HG03196 (cell line): ENCODE measurements around the gene SLC43A2.

Experiments
- ATAC-seq: cut with Tn5 transposase; IDR thresholded peaks from one replicate; pipeline ENCODE4 v1.9.1; 2021; ENCODE audit not compliant: unreplicated experiment

The SLC43A2 gene

DNA sequence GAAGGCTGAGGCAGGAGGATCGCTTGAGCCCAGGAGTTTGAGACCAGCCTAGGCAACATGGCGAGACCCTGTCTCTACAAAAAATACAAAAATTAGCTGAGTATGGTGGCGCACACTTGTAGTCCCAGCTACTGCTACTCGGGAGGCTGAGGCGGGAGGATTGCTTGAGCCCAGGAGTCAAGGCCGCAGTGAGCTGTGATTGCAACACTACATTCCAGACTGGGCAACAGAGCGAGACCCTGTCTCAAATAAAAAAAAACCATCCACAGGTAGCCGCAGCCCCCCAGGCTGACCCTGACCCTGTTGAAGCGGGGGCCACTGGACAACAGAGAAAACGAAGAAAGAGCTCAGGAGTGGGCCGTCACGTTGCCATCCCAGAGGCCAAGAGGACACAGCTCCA, 4.0 kb downstream of the SLC43A2 start:
- no peak for ATAC-seq

DNA sequence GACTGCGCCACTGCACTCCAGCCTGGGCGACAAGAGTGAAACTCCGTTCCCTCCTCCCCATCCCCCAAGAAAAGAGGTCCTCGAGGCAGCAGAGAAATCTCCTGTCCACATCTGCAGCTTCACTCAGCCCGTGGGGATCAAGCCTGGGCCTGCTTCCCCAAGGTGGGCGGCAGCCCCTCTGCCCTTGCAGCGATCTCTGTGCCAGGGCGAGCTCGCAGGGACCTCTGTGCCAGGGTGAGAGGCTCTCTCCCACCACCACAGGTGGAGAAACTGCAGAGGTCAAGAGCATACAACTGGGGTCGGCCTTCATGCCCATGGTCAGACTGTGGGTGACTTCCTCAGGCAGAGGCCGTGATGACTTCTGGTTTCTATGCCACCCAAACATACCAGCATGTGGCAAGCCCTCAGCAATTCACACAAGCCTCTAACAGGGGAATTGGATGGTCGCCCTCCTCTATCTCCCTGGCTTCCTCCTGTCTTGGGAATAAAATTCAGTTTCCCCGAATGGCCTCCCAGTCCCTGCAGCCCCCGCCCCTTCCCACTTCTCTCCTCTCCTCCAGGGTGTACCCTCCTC, 5.5 kb downstream of the SLC43A2 start:
- ATAC-seq: no peak

DNA sequence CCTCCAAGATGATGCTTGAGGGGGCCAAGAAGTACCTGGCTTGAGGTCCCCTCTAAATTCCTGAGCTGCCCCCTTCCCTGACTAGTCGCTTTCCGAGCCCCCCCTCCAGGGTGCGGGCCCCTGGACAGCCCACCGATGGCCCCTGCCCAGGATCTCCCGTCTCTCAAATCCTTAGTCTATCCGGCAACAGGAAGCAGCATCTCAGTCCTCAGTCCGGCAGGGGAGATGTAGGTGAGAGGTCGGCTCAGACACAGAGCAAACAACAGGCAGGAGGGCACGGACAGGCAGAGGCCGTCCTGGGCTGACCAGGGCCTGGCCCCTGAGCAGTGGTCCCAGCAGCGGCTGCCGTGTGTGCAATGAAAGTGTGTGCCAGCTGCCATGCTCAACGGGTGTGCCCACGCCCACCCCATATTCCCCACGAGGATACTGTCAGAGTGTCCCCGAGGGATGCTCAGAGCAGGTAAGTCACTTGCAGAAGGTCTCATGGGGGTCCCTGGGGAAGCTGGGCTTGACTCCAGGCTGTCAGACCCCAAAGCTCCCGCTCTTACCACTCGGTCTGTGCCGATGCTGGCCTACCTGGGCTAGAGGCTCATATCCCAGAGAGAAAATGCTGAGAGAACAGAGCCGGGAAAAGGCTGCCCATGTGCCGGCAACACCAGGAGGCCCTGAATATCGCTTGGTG, 7.2 kb downstream of the SLC43A2 start:
- no peak for ATAC-seq

DNA sequence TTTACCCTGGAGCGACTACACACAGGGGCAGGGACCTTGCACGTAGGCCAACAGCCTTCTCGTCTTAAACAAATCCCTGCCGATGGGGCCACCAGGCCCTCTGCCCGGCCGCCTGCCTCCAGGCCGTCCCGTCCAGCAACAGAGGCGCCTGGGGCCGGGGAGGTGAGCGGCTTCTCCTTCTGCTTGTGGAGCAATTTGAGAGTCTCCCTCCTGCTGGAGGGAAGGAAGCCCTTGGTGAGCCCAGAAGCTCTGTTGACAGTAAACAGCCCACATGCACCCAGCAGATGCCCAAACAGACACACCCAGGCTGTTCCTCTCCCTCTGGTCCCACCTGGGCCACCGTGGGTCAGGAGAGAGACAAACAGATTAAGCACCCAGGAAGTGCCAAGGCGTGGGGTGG, 8.1 kb downstream of the SLC43A2 start:
- ATAC-seq: no peak

DNA sequence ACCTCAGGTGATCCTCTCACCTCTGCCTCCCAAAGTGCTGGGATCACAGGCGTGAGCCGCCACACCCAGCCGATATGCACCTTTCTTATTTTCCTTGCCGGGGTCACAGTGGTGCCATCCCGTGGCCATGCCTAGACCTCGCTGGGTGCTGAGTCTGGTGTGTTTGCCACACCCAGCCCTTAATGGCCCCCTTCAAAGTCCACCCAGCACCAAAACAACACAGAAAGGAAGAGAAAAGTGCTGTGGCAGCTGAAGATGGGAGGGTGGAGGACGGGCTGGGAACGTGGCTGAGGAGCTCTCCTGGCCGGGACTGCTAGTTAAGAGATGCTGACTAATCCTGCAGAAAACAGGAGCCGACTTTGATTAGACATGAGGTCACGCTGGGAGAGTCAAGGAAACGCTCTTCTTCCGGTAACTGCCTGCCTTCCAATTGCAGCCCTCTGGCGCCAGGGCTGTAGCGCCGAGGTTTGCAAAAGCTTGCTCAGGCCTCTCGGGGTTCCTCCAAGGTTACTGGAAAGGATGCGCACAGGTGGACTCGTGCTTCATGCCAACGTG, 10.9 kb downstream of the SLC43A2 start:
- no peak for ATAC-seq

DNA sequence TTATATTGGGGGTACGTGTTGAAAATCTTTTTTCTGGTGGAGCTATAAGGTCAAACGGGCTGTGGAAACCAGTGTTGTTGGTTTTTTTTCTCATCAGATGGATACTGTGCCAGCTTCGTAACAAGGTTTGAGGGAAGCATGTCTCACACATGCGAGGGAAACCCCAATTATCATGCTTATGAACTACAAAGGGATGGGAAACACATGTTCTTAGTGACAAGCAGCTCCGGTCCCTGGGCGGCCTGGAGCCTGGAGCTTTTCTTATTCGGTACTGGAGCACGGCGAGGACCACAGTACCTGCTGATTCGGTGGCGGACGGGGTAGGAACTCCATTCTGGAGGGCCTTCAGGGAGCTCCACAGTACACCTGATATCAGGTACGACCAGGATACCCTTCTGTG, 12.5 kb downstream of the SLC43A2 start:
- ATAC-seq: no peak

DNA sequence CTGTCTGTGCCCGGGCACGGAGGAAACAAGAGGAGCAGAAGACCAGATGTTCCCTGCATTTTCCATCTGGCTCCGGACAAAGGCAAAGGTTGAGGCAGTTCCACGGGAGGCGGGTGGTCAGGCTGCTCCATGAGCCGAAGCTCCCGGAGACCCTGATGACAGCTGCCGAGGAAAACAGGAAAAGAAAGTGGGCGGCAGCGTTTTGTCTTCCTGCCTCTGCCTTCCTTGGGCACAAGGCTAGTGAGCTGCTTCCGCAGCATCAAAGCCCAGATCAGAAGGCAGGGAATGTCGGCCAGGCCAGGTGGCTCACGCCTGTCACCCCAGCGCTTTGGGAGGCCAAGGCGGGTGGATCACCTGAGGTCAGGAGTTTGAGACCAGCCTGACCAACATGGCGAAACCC, 16.2 kb downstream of the SLC43A2 start:
- no peak for ATAC-seq

DNA sequence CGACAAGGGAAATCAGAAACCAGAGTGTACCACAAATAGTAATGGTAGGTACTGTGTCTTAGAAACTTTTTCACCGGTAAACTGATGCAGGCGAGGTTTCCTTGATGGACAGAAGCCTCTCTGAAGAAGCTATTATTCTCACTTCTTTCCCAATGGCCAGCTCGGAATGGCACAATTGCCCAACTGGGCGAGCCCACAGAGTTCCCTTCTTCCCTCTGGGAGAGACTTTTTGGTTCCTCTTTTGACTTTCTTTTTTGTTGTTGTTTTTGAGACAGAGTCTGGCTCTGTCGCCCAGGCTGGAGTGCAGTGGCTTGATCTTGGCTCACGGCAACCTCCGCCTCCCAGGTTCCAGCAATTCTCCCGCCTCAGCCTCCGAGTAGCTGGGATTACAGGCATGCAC, 16.9 kb downstream of the SLC43A2 start:
- no peak for ATAC-seq

DNA sequence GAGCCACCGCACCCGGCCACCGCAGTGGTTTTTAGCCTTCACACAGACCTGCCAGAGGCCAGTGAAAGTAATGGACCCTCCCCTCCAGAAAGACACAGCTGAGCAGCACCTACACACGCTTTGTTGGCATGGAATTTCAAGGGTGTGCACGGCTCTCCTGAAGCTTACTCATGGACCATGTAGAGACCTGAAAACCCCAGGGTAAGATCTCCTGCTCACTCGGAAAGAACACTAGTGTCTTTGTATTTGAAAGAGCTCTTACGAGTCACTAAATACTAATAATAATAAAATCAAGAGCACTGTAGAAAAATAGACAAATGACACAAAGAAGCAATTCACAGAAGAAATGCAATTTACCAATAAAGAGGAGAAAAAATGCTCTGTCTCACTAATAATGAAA, 20.0 kb downstream of the SLC43A2 start:
- ATAC-seq: no peak

DNA sequence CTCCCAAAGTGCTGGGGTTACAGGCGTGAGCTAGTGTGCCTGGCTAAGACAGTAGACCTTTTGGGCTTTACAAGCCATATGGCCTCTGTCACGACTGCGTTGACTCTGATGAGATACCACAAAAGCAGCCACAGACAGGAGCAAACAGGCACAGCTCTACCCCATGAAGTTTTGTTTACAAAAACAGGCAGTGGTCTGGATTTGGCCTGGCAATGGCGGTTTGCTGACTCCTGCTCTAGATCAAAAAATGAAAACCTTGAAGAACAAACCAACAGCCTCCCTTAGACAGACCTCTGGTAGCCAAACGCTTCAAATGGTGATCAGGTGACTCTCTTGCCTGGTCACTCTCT, 20.7 kb downstream of the SLC43A2 start:
- no peak for ATAC-seq

DNA sequence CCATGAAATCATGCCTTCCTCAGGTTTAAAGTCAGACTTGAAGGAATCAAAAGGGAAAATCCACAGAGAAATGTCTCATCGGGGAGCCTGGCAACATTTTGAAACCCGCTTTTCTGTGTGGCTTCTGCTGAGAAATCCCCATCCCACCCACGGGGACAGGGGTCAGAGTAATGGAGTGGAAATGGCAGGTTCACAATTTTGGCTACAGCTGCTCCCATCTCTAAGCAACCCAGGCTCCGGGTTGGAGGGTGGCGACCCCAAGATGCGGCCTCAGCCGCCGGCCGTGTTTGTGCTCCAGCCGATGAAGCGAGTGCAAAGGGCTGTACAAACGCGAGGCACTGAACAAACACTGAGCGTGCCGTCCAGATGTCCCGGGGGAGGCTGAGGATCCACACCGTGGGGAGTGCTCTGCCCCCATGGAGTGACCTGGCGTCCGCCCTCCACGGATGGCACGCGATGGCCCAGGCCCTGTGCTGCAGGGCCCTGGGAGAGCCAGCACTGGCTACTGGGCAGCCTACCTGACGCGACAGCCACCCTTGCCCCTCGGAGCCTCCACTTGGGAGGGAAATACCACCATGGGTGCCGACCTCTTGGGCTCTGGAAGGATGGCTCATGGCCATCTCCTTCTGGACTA, 22.2 kb downstream of the SLC43A2 start:
- ATAC-seq: no peak

DNA sequence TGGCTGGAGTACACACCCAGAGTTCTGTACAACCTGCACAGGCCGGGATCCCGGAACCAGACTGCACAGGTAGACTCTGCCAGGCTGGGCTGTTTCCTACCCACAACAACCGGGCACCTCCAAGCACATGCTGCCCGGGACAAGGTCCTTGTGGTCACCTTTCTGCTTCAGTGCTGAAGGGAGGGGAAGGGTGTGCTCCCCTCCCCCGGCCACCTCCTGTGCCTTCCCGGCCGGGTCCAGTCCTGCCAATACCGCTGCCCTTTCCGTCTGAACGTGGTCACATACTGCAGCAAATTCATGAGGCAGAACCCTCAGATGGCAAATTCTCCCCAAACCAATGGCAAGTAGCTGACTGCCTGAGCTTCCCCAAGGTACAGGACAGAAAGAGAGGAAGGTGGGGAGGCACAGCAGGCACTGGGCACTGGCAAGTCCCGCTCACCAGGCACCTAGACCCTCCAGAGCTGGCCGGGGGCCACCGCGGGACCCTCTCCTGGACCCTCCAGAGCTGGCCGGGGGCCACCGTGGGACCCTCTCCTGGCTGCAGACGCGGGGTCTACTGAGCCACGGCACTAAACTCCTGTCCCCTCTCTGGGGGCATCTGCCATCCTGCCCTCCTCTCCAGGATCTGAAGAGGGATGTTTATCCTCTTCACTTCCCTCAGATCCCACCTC, 22.8 kb downstream of the SLC43A2 start:
- no peak for ATAC-seq

DNA sequence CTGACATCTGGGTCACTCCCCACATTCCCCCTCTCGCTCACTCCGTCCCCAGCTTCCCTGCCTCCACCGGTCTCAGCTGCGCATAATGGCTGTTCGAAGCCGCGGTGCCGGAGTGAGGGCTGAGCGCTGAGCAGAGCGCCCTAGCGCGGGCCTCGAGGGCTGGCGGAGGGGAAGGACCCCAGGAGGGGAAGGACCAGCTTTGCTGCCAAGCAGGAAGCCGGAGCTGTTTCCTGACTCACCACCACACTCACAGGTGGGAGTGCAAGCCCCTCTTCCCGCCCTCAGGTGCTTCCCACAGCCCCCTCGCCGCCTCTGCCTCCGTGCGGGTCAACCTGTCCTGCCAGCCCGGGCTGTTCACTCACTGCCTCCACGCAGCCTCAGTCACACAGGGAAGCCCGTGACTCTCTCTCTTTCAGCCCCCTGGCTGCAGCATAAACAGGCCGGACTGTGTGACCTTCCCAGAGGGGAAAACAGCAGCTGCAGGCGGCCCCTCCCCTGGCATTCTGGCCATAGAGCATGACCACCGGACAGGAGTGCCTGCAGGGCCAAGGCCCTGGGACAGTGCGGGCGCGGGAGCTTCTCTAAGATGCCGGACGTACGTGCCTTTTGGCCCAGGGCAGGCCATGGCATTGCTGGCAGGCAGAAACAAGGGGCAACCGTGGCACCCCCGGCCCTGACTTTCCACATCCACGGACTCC, 23.7 kb downstream of the SLC43A2 start:
- no peak for ATAC-seq

DNA sequence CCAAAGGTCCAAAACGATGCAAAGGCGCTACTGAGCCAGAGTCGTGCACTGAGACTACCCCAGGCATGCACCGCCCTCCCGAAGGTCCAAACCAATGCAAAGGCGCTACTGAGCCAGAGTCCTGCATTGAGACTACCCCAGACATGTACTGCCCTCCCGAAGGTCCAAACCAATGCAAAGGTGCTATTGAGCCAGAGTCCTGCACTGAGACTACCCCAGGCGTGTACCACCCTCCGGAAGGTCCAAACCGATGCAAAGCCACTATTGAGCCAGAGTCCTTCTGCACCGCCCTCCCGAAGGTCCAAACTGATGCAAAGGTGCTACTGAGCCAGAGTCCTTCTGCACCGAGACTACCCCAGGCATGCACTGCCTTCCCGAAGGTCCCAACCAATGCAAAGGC, 27.1 kb downstream of the SLC43A2 start:
- no peak for ATAC-seq

DNA sequence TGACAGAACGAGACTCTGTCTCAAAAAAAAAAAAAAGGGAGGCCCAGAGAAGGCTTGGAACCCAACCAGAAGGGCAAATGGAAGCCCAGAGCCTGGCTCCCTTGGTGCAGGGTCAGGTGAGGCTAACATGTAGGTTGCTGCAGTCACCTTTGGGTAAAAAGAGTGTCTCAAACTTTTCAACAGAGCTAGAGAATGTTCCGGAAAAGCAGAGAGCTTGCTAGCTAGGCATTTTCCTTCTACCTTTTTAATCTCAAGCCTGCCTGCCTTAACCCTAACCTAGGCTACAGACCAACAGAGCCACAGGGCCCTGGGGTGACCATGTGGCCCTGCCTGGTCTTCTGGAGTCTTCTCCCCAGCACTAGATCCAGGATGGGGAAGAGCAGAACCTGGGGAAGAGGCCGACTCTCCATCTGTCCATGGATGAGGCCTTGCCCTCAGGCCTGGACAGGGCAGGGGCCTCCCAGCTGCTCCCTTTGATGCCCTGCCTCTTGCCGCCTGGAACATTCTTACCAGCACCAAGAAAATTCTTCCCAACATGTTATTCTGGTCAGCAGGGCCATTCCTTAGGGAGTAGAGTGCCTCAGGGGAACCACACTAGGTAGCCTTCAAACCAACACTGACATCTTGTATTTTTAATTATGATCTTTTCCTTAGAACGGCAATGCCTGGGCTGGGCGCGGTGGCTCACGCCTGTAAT, 30.1 kb downstream of the SLC43A2 start:
- ATAC-seq: no peak

DNA sequence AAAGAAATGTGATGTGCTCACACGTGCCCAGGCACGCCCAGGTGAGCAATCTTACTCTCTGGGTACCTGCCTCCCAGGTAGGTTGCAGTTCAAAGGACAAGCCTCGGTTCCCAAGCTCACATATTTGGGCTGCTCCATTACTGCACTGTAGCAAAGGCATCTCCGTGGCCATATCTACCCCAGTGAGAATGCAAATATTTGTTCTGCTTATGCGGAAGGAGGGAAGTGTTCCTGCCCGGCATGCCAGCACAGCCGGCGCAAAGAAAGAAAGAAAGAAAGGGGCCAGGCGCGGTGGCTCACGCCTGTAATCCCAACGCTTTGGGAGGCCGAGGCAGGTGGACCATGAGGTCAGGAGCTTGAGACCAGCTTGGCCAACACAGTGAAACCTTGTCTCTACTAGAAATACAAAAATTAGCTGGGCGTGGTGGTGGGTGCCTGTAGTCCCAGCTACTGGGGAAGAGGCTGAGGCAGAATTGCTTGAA, 30.7 kb downstream of the SLC43A2 start:
- no peak for ATAC-seq

DNA sequence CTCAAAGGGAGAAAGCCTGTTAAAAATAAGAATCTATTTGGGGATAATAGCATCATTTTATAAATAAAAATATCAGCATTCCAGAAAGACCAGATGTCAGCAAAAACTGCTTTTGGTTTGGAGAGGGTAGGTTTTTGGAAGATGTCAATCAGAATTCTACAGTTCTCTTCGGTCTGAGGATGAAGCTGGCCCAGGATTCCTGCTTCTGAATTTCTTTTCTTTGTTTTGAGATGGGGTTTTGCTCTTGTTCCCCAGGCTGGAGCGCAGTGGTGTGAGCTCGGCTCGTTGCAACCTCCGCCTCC, 35.1 kb downstream of the SLC43A2 start:
- ATAC-seq: no peak

DNA sequence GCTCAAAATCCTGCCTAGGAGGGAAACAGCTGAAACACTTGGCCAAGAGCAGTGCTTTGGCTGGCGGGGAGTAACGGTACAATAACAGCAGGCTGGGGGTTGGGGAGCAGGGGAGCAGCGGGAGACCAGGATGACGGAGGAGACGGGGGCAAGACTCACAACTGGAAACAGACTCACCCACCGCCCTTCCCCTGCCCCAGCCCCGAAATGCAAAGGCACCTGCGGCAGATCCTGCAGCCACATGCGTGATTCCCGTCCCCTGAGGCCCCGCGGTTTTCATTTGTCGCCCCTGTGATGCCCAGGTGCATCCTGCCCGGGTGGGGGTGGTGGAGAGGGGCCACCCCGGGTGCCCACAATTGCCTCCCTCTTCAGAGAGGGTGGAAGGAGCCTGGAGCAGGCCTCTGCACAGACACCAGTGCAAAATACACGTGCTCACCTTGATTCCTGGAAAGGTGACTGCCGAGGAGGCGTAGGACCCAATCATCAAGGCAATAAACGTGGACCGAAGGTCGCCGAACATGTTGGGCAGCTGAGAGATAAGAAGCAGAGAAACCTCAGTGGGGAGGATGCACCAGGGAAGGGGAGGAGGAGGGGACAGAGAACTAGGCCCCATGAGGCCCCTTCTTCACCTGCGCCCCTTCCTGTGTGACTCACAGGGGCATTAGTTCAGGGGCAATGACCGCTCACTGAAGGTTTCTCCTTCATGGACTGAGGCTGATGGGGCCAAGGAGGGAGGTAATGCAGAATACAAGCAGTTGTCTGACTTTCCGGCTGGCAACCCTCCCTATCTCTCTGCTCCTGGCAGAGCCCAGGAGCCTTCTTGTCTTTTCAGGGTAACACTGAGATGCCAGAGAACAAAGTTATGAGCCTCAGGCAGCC, 35.6 kb downstream of the SLC43A2 start:
- ATAC-seq: peak; percentile 67

DNA sequence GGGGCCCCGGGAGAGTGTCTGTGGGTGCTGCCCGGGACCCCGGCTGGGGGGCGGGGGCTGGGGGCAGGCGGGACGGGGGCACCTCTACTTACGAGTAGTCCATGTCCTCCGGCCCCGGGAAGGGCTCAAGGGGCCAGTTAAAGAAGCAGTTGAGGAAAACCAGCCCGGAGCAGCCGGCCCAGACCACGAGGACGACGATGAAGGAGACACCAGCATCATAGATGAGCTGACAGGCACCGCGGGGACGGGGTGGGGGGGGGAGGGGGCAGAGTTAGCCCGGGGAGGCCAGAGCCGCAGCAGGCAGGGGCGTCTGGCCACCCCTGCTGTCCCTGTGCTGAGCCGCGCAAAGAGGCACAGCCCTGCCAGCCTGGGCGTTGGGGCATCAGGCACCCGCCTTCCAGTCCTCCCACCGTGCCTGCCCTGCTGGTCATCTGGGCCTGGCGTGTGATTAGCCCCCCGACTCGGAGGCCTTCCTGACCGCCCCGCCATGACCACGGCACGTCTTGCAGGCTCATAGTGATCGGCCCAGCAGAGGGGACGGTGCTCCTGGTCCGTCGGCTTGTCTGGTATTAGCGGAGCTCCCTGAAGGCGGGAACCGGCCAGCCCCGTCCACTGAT, 37.1 kb downstream of the SLC43A2 start:
- ATAC-seq: no peak
